HG02623 (cell line): ENCODE data around the gene KCNA1.

Source experiments
- ATAC-seq: cut with Tn5 transposase; IDR thresholded peaks from one replicate; pipeline ENCODE4 v1.9.1; 2021; ENCODE audit warnings: moderate library complexity; ENCODE audit not compliant: unreplicated experiment

KCNA1 gene

DNA sequence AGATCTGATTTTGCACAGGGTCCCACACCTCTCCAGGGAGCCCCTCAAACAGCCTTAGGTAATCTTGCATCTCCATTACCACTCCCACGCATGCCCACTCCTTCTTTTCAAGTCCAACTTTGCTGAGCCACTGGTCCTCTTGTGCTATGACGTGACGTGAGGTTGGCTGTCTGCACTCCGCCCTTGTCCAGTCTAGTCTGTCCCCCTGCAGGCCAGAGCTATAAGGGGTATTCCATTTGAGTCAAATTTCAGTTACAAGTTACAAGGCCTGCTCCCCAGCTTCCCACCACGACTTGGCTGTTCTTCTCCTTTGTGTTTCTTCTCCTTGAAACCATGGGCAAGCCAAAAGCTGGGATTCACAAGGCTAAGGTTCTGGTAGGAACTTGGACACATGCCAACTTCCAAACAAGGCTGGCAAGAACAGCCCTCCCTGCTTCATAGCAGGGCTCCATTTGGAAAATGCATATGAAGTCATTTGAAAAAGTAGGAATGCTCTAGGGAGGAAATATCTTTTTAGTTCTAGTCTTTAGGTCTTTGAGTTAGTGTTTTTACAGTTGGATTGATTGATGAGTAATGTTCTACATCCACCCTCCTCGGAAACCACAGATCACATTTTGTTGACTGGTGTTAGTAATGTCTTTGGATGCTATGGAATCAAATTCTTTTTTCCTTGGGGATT lies 49.1 kb downstream of the KCNA1 start:
- no peak for ATAC-seq

DNA sequence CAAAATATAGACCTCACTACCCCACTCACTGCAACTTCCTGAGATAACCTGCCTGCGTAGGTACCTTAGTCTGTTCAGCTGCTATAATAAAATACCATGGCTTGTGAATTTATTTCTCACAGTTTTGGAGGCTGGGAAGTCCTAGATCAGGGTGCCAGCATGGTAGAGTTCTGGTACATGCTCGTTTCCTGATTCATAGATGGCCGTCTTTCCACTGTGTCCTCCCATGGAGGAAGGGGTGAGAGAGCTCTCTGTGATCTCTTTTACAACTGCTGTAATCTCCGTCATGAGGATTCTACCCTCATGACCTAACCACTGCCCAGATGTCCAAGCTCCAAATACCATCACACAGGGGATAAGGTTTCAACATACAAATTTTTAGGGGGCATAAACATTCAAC lies 49.7 kb downstream of the KCNA1 start:
- no peak for ATAC-seq

DNA sequence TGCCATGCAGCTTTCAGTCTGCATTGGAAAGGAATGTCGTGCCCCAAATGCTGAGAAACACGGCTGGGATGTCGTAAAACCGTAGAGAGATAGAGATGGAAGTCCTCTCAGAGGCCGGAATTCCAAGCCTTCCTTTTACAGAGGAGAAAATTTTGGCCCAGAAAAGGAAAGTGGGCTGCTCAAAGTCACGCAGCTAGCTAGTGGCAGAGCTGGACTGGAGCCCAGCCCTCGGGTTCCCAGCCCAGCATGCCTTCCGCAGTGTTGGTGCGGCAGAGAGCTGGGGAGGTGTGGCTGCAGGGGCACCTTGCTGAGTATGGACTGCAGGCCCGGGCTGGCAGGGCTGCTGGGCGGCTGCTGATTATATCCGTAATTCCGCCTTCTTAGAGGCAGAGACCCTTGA lies 50.3 kb downstream of the KCNA1 start:
- no peak for ATAC-seq

DNA sequence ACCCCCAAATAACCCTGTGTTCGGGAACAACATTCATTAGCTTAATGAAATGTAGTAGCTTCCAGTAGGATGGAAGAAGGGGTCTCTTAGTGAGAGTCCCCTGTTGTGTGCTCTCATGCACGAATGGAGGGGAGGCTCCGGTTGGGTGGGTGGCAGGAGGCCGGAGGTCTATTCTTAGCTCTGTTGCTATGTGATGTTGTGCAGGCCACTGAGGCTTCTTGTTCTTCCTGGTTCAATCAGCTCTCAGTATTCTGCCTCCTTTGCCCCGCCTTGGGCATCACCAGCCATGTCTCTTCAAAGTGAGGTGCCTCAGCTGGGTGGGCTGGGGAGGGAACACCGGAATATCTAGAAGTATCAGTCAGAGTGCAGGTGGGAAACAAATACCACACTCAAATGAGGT lies 50.8 kb downstream of the KCNA1 start:
- no peak for ATAC-seq

DNA sequence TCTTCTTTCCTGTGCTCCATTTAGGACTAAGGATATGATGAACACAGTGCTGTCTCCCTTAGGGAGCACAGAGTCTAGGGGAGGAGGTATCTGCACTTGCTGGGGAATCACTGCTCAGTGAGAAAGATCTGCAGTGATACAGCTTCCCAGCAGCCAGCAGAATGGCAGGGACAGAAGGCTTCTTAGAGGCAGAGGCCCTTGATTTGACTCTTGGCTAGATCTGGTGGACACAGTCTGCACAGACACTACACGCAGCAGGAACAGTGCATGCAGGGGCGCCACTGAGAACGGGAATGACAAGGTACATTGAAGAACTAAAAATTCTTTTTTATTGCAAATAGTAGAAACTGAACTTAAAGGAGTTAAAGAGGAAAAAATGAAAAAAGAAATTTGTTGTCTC lies 51.6 kb downstream of the KCNA1 start:
- ATAC-seq = no peak

DNA sequence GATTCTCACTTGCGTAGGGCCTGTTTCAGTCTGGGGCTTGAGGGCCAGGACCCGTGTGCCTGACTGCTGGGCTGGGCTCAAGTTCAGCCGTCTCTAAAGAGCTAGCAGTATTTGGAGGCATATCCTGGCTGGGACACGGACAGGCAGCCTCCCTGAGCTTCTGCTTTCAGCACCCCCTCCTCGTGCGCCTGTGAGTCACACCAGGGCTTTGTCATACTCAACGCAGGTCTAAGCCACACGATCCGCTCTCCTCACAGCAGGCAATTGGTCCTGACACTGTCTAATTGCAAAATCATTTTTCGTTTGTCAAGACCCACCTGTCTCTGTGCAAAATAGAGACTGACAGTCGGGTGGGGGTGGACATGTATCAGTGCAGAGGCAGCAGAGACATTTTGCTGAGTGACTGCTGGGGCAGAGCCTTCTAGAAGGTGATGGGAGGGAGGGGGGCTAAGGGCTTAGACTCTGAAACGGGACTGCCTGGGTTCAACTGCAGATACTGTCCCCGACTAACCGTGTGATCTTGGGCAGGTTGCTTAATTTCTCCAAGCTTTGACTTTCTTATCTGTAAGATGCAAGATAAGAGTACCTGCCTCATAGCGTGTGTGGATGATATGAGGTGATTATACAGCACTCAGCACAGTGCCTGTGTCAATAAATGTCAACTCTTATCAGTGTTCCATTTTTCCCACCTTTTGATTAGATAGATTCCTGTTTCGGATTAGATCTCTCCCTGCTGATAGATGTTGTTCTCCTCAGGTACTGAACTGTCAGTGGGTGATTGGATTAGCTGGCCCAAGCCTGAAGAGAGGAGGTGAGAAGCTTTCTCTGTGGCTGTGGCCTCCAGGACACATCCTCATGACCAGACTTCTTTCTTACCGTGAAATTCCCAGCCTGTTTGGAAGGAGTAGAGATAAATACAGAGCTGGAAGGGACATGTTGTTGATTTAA lies 53.1 kb downstream of the KCNA1 start:
- no peak for ATAC-seq
